Measurements from ENCODE around the gene HIP1. TPM values are rescaled to one million over a fixed set of nuclear protein-coding genes. Genes with fewer than 3 reads are reported as not detected.

The HIP1 gene
- total RNA-seq, 4 donors from 2014 or later, result 12.6 to 43.3 (median 31.1) TPM

DNA sequence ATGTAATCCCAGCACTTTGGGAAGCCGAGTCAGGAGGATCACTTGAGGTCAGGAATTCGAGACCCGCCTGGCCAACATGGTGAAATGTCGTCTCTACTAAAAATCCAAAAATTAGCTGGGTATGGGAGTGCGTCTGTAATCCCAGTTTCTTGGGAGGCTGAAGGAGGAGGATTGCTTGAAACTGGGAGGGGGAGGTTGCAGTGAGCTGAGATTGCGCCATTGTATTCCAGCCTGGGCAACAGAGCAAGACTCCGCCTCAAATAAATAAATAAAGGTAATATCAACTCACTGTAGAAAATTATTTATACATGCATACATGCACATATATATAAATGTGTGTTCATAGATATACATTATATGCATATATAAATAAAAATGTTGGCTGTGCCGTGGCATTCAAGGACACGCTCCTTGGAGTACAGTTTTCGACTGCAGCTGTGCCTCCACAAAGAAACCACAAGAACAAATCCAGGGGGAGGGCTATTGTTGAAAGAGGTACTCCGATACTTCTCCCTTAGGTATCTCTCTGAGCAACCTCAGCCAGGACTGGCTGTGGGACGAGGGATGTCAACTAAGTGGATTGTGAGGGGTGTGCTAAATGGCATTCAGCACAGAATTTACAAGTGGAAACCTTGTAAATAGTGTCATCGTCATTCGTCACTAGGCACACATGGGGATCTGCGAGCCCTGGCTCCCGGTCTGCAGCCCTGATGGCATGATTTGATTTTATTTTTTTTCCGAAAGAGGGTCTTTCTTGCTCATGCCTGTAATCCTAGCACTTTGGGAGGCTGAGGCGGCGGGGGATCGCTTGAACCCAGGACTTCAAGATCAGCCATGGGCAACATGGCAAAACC is 49.3 kb downstream of the HIP1 start:
- TF ChIP-seq, protein P1, sequence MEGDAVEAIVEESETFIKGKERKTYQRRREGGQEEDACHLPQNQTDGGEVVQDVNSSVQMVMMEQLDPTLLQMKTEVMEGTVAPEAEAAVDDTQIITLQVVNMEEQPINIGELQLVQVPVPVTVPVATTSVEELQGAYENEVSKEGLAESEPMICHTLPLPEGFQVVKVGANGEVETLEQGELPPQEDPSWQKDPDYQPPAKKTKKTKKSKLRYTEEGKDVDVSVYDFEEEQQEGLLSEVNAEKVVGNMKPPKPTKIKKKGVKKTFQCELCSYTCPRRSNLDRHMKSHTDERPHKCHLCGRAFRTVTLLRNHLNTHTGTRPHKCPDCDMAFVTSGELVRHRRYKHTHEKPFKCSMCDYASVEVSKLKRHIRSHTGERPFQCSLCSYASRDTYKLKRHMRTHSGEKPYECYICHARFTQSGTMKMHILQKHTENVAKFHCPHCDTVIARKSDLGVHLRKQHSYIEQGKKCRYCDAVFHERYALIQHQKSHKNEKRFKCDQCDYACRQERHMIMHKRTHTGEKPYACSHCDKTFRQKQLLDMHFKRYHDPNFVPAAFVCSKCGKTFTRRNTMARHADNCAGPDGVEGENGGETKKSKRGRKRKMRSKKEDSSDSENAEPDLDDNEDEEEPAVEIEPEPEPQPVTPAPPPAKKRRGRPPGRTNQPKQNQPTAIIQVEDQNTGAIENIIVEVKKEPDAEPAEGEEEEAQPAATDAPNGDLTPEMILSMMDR (IDR thresholded peaks at IDR 0.05; ENCODE audit: low read depth), result no peak

DNA sequence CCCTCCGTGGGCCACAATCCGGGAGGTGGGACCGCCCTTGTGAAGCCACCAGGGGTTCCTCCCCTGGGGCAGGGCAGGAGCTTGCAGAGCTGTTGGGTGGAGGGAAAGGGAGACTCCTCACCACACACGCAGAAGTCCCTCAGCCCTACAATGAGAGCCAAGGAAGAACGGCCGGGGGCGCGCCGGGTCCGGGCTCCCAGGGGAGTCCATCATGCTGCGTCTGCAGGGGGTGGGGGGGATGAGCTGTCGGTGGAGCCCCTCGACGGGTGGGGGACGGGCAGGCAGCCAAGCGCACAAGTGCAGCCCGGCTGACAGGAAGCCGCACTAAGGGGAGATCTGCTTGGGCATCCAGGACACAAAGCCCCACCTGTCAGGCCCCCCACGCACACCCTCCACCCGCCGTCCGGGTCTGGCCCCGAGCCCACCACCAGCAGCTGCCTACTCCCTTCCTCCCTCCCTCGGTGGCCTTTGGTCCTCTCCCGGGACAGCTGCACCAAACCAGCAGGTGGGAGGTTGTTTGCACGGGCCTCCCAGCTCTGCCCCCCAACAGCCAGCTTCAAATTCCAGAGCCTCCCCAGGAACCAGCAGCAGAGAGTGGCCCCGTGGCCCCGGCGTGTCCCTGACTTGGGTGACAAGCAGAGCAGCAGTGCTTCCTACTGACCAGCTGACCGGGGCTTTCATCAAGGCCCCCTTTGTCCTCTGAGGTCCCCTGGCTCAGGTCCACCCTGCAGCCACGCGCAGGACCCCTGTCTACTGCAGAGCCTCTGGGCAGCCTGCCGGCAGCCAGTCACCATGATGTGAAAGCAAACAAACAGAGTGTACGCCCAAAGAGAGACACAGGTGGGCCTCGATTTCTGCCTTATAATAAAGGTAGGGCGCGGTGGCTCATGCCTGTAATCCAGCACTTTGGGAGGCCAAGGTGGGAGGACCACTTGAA is 50.3 kb downstream of the HIP1 start:
- TF ChIP-seq, protein P1 (IDR thresholded peaks at IDR 0.05; ENCODE audit: low read depth), result no peak

DNA sequence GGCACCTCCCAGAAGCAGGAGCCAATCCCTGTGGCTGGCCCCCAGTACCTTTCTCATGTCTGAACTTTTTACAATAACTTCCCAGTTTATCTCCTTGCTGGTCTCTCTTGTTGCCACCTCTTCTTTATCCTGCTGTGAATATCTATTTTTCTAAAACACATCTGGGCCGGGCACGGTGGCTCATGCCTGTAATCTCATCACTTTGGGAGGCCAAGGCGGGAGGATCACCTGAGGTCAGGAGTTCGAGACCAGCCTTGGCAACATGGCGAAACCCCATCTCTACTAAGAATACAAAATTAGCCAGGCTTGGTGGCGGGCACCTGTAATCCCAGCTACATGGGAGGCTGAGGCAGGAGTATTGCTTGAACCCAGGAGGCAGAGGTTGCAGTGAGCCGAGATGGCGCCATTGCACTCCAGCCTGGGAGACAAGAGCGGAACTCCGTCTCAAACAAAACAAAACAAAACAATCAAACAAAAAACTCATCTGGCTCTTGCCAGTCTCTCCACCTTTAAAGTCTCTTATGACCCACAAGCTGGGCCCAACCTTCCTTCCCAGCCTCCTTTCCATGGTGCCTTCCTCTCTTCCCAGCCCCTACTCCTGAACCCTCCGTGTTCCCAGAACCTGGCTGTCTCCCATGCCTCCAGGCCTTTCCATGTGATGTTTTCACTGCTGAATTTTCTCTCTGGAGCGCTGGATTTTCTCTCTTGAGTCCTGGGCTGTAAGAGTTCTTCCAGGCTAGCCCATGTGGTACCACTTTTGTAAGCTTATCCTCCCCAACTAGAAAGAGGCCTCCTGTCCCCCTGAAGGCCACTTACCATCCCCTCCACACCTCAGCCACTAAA is 51.3 kb downstream of the HIP1 start:
- TF ChIP-seq, protein P1 (IDR thresholded peaks at IDR 0.05; ENCODE audit: low read depth), result no peak

DNA sequence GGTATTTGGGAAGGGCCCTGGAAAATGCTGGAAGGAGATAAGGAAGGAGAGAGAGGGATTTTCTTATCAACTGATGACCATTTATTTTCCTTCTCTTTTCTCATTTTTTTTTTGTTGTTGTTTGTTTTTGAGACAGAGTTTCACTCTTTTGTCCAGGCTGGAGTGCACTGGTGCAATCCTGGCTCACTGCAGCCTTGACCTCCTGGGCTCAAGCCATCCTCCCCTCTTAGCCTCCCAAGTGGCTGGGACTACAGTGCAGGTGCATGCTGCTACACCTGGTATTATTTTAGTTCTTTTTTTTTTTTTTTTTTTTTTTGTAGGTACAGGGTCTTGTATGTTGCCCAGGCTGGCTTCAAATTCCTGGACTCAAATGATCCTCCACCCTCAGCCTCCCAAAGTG is 52.2 kb downstream of the HIP1 start:
- TF ChIP-seq, protein P1 (IDR thresholded peaks at IDR 0.05; ENCODE audit: low read depth), result no peak

DNA sequence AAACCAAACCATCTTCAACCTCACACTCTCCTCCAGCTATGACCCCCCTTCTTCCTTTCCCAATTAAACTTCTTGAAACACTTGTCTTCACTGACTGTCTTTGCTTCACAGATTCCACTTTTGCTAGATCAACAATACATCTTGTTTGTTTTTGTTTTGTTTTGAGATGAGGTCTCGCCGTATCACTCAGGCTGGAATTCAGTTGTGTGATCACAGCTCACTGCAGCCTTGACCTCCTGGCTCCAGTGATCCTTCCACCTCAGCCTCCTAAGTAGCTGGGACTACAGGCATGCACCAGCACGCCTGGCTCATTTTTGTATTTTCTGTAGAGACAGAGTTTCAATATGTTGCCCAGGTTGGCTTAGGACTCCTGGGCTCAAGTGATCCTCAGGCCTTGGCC is 59.7 kb downstream of the HIP1 start:
- TF ChIP-seq, protein P1 (IDR thresholded peaks at IDR 0.05; ENCODE audit: low read depth), result no peak

DNA sequence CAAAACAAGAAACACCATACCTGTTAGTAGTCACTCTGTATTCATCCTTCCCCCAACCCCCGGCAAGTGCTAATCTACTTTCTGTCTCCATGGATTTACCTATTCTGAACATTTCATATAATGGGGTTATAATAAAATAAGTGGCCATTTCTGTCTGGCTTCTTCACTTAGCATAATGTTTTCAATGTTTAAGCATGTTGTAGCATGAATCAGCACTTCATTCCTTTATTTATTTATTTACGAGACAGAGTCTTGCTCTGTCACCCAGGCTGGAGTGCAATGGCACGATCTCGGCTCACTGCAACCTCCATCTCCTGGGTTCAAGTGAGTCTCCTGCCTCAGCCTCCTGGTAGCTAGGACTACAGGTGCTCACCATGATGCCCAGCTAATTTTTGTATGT is 69.2 kb downstream of the HIP1 start:
- TF ChIP-seq, protein P1 (IDR thresholded peaks at IDR 0.05; ENCODE audit: low read depth), result no peak
